Stomach (tissue), 4 donors: Measurements from ENCODE around the gene CHRNA5.

Source experiments
- CTCF ChIP-seq, 7 experiments: fragments of 450-650 bp in 4 of 7; fragments of 200-600 bp in 3 of 7; sonication (generic) in 3 of 7; IDR thresholded peaks; one replicate each; pipeline ENCODE4 v1.5.1; 2016 to 2019; ENCODE audit warnings: antibody characterized with exemption in 7 of 7, control low read depth in 2 of 7, mild to moderate bottlenecking in 1 of 7
- POLR2AphosphoS5 ChIP-seq, 3 donors: sonication (generic); formaldehyde crosslinking; IDR thresholded peaks; one replicate each; pipeline ENCODE4 v1.6.1; 2016; ENCODE audit warnings: antibody characterized with exemption in 3 of 3

GRCh38 chr15:78630886-78631633 is 65.7 kb downstream of the CHRNA5 start:
- TF ChIP-seq CTCF (IDR thresholded peaks at IDR 0.05) (no peak), POLR2AphosphoS5 (IDR thresholded peaks at IDR 0.05) (no peak)
